Stromal cell of bone marrow (primary cell): ENCODE measurements around the gene STK11.

Experiments used
- DNase-seq: peaks from one replicate; pipeline ENCODE4 v3.0.0-alpha.2; 2012; ENCODE audit warnings: low read depth

The STK11 gene

GRCh38 chr19:1205114-1206099 lies at the start of gene STK11:
Gene STK11, plus strand, starts transcription at chr19:1205778. Its CDS starts 1,136 bp downstream, at chr19:1206914.
- peak; percentile 96 for DNase-seq

GRCh38 chr19:1156305-1156801 lies 49.2 kb upstream of the STK11 start:
- no peak for DNase-seq

- DNase-seq, result no peak
Observed at GRCh38 chr19:1156830-1157615, 48.6 kb upstream of the STK11 start.

GRCh38 chr19:1157931-1158884 lies 47.4 kb upstream of the STK11 start:
- DNase-seq, result no peak

GRCh38 chr19:1158885-1159448 lies 46.6 kb upstream of the STK11 start:
- DNase-seq, result no peak

GRCh38 chr19:1159864-1160595 lies 45.5 kb upstream of the STK11 start:
- DNase-seq, result no peak

- DNase-seq, result no peak
Observed at GRCh38 chr19:1161716-1162115, 43.9 kb upstream of the STK11 start.

- no peak for DNase-seq
Observed at GRCh38 chr19:1162404-1163282, 42.9 kb upstream of the STK11 start.

- DNase-seq, result no peak
Observed at GRCh38 chr19:1163283-1163933, 42.2 kb upstream of the STK11 start.

GRCh38 chr19:1163934-1164683 lies 41.5 kb upstream of the STK11 start:
- no peak for DNase-seq

- DNase-seq, result no peak
Observed at GRCh38 chr19:1164684-1165531, 40.7 kb upstream of the STK11 start.

- no peak for DNase-seq
Observed at GRCh38 chr19:1166872-1167573, 38.6 kb upstream of the STK11 start.

GRCh38 chr19:1167687-1168571 lies 37.6 kb upstream of the STK11 start:
- DNase-seq, result no peak

GRCh38 chr19:1168572-1169410 lies 36.8 kb upstream of the STK11 start:
- peak; percentile 47 for DNase-seq

- no peak for DNase-seq
Observed at GRCh38 chr19:1169411-1169791, 36.2 kb upstream of the STK11 start.
